Colonic mucosa (tissue), 4 donors: ENCODE results near the gene PPP6R2. TPM values are rescaled to one million over a fixed set of nuclear protein-coding genes. Genes with fewer than 3 reads are reported as not detected.

Experiments used
- DNase-seq: peaks from one replicate; pipeline ENCODE4 v3.0.0-alpha.2; 2020
- H3K27ac ChIP-seq: fragments of 200-600 bp; one replicate; pipeline ENCODE4 v1.8.0; 2021
- H3K27me3 ChIP-seq: fragments of 200-600 bp; one replicate; pipeline ENCODE4 v1.8.0; 2021
- H3K36me3 ChIP-seq: fragments of 200-600 bp; one replicate; pipeline ENCODE4 v1.8.0; 2021
- H3K4me1 ChIP-seq: fragments of 200-600 bp; one replicate; pipeline ENCODE4 v1.8.0; 2021; ENCODE audit warnings: mild to moderate bottlenecking
- H3K4me3 ChIP-seq: fragments of 200-600 bp; one replicate; pipeline ENCODE4 v1.8.0; 2021
- H3K9ac ChIP-seq, 2 donors: one replicate each; pipeline ENCODE4 v1.7.0; 2013; ENCODE audit warnings: control low read depth in 2 of 2, low read depth in 2 of 2, low read length in 2 of 2
- H3K9me3 ChIP-seq: fragments of 200-600 bp; one replicate; pipeline ENCODE4 v1.8.0; 2021
- intact Hi-C: fragments of 100-400 bp; cut with DNase I; formaldehyde crosslinking; loops from one replicate; pipeline ENCODE4 v1.14.1; 2022
- total RNA-seq, 2 donors: library from RNA; stranded (reverse); fragmentation: NEBNext Ultra II Directional in 1 of 2; extraction: Animal tissue kit (Norgen Biotek cat#: 25700) in 1 of 2; gene quantifications; one replicate each; pipeline ENCODE4 v1.2.1, GENCODE V29; 2021
- TF ChIP-seq, protein P1 (sequence below): fragments of 200-600 bp; IDR thresholded peaks from one replicate; pipeline ENCODE4 v1.8.0; 2022; ENCODE audit warnings: antibody characterized with exemption, mild to moderate bottlenecking
- donor health status: healthy.
- donor health status: DM: no; HTN: no; CAD: no.
- donor health status: DM: no; HTN: no; CAD: no.

The PPP6R2 gene
- total RNA-seq, 2 donors from 2014 or later: 34.1 to 55.9 TPM

GRCh38 chr22:50443197-50443596, 100.1 kb downstream of the PPP6R2 start:
- Histone ChIP-seq H3K27me3 (no peaks in the 10 kb centered on the region), H3K9me3 (no peaks in the 10 kb centered on the region), H3K27ac (no peak overlapping the region), H3K9ac (no peak overlapping the region), H3K36me3 (peaks cover 6% of the 10 kb centered on the region), H3K4me1 (no peaks in the 10 kb centered on the region), H3K4me3 (no peak overlapping the region)
- intact Hi-C loops: no loop called here
- TF ChIP-seq, protein P1, sequence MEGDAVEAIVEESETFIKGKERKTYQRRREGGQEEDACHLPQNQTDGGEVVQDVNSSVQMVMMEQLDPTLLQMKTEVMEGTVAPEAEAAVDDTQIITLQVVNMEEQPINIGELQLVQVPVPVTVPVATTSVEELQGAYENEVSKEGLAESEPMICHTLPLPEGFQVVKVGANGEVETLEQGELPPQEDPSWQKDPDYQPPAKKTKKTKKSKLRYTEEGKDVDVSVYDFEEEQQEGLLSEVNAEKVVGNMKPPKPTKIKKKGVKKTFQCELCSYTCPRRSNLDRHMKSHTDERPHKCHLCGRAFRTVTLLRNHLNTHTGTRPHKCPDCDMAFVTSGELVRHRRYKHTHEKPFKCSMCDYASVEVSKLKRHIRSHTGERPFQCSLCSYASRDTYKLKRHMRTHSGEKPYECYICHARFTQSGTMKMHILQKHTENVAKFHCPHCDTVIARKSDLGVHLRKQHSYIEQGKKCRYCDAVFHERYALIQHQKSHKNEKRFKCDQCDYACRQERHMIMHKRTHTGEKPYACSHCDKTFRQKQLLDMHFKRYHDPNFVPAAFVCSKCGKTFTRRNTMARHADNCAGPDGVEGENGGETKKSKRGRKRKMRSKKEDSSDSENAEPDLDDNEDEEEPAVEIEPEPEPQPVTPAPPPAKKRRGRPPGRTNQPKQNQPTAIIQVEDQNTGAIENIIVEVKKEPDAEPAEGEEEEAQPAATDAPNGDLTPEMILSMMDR: no peak
- DNase-seq: no peak

DNA sequence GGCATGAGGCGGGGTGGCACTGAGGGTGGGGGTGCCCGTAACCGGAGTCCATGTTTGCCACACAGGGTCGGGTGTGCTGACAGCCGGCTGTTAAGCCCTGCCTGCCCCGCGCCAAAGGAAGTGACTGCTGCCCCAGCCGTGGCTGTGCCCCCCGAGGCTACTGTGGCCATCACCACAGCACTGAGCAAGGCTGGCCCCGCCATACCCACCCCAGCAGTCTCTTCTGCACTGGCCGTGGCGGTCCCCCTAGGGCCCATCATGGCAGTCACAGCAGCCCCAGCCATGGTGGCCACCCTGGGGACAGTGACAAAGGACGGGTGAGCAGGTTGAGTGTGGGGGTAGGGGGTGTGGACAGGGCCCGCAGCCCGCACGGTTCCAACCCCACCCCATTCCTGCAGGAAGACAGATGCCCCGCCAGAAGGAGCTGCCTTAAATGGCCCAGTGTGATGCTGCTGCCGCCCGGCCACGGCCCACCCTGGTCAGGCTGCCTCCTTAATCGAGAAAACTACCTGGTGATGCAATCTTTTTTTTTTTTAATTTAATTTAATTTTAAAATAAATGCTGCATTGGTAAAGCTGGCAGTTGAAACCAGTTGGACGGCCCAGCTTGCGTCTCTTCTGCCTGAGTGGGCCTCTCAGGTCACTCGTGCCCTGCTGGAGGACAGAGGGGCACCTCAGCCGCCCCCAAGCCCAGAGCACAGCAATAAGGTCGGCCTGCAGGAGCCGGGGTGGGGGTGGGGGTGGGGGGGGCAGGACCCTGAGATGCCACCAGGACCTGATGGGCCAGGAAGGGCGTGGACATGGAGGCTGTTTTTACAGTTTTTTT, 100.9 kb downstream of the PPP6R2 start:
- Histone ChIP-seq H3K27me3 (no peaks in the 10 kb centered on the region), H3K27ac (no peak overlapping the region), H3K4me1 (no peaks in the 10 kb centered on the region), H3K4me3 (no peak overlapping the region), H3K36me3 (peaks cover 8% of the 10 kb centered on the region), H3K9ac (no peak overlapping the region), H3K9me3 (no peaks in the 10 kb centered on the region)
- DNase-seq: no peak
- TF ChIP-seq, protein P1: no peak
- intact Hi-C loops: no loop called here

- Histone ChIP-seq H3K36me3 (peaks cover 8% of the 10 kb centered on the region), H3K9ac (no peak overlapping the region), H3K9me3 (no peaks in the 10 kb centered on the region), H3K4me3 (no peak overlapping the region), H3K4me1 (no peaks in the 10 kb centered on the region), H3K27me3 (no peaks in the 10 kb centered on the region), H3K27ac (no peak overlapping the region)
- intact Hi-C loops: no loop called here
- DNase-seq: peak; percentile 47
- TF ChIP-seq, protein P1: no peak
These were observed 101.5 kb downstream of the PPP6R2 start for GRCh38 chr22:50444663-50445062.

GRCh38 chr22:50445071-50445879, 102.1 kb downstream of the PPP6R2 start:
- no peaks in the 10 kb centered on the region for H3K27me3 ChIP-seq
- H3K4me3 ChIP-seq: no peak overlapping the region
- TF ChIP-seq, protein P1: no peak
- peaks cover 8% of the 10 kb centered on the region for H3K36me3 ChIP-seq
- no peaks in the 10 kb centered on the region for H3K9me3 ChIP-seq
- intact Hi-C loops: no loop called here
- no peak overlapping the region for H3K9ac ChIP-seq
- no peak overlapping the region for H3K27ac ChIP-seq
- DNase-seq: no peak
- H3K4me1 ChIP-seq: no peaks in the 10 kb centered on the region

GRCh38 chr22:50445880-50446707, 103.0 kb downstream of the PPP6R2 start:
- no peaks in the 10 kb centered on the region for H3K27me3 ChIP-seq
- no peak overlapping the region for H3K9ac ChIP-seq
- DNase-seq: no peak
- H3K9me3 ChIP-seq: no peaks in the 10 kb centered on the region
- no peak overlapping the region for H3K4me3 ChIP-seq
- TF ChIP-seq, protein P1: no peak
- intact Hi-C loops: no loop called here
- H3K36me3 ChIP-seq: peaks cover 8% of the 10 kb centered on the region
- no peaks in the 10 kb centered on the region for H3K4me1 ChIP-seq
- H3K27ac ChIP-seq: no peak overlapping the region
